ENCODE data around the gene GABBR2. TPM values are rescaled to one million over a fixed set of nuclear protein-coding genes. Genes with fewer than 3 reads are reported as not detected.
A peak's percentile ranks its signal among the peaks of the same experiment; 100 is the strongest.

Gene GABBR2
- total RNA-seq, 1 donor from 2014 or later: 6.4 TPM

DNA sequence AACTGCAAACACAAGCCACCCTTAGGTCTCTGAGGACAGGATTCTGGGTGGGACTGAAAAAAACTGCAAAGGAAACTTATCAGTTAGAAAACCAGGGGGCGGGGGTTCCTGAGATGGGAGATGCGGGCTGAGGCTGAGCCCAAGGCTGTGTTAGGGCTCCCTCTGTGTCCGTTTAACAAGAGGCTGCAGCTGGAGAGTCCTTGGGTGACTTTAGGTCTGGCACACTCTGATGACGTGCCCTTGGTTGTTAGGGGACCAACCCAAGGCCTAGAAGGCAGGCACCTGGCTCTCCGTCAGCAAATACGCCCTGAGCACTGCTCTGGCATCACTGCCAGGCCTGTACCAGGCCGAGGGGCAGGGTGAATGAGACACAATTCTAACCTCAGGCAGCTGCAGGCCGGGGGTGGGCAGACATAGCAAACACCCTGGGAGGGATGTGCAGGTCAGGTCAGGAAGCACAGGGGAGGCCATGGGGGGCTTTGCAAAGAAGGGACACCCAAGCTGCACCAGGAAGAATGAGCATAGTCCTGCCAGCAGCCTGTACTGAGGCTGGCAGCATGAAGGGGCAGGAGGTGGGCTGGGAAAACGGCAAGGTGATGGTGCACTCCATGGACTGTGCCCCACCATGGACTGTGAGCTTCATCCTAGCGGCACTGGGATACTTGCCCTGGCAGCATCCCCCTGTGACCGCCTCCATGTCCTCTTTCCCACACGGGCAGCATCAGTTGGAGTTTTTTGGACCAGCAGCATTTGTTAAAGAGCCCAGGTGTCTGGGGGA lies 137.9 kb downstream of the GABBR2 start:
- H3K4me3 Mint-ChIP-seq: no peak overlapping the region

GRCh38 chr9:98570055-98570454 lies 138.7 kb downstream of the GABBR2 start:
- Mint-ChIP-seq H3K36me3 (no peaks in the 10 kb centered on the region), H3K27me3 (peaks cover 3% of the 10 kb centered on the region), H3K4me1 (ENCODE audit: unreplicated experiment) (peaks cover 4% of the 10 kb centered on the region), H3K4me3 (no peak overlapping the region), H3K9me3 (no peaks in the 10 kb centered on the region), H3K27ac (no peak overlapping the region)
- no peak for DNase-seq (ENCODE audit: extremely low spot score, unreplicated experiment)
- TF ChIP-seq, protein P1, sequence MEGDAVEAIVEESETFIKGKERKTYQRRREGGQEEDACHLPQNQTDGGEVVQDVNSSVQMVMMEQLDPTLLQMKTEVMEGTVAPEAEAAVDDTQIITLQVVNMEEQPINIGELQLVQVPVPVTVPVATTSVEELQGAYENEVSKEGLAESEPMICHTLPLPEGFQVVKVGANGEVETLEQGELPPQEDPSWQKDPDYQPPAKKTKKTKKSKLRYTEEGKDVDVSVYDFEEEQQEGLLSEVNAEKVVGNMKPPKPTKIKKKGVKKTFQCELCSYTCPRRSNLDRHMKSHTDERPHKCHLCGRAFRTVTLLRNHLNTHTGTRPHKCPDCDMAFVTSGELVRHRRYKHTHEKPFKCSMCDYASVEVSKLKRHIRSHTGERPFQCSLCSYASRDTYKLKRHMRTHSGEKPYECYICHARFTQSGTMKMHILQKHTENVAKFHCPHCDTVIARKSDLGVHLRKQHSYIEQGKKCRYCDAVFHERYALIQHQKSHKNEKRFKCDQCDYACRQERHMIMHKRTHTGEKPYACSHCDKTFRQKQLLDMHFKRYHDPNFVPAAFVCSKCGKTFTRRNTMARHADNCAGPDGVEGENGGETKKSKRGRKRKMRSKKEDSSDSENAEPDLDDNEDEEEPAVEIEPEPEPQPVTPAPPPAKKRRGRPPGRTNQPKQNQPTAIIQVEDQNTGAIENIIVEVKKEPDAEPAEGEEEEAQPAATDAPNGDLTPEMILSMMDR (conservative IDR thresholded peaks at IDR 0.05): no peak

More for the DNA sequence above, 137.9 kb downstream of the GABBR2 start:
- TF ChIP-seq, protein P1 (conservative IDR thresholded peaks at IDR 0.05): no peak
- no peaks in the 10 kb centered on the region for H3K9me3 Mint-ChIP-seq
- no peaks in the 10 kb centered on the region for H3K36me3 Mint-ChIP-seq
- H3K4me1 Mint-ChIP-seq (ENCODE audit: unreplicated experiment): peaks cover 4% of the 10 kb centered on the region
- peaks cover 3% of the 10 kb centered on the region for H3K27me3 Mint-ChIP-seq
- H3K27ac Mint-ChIP-seq: no peak overlapping the region
- DNase-seq (ENCODE audit: extremely low spot score, unreplicated experiment): no peak

DNA sequence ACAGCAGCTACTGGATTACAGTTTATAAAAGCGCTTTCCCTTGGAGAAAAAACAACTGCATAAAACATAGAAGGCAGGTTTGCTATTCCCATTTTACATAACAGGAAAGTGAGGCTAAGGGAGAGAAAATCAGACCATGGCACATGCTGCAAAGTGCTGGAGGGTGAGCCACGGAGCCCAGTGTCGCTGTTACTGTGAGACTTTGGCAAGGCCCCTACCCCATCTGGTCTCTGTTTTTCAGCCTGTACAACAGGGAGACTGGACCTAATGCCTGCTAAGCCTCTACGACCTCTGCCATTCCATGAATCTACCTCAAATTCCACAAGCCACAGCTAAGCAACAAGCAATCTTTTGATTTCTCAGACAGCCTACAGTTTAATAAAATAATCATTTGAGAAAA lies 139.2 kb downstream of the GABBR2 start:
- no peak overlapping the region for H3K27ac Mint-ChIP-seq
- DNase-seq (ENCODE audit: extremely low spot score, unreplicated experiment): no peak
- no peak overlapping the region for H3K4me3 Mint-ChIP-seq
- no peaks in the 10 kb centered on the region for H3K9me3 Mint-ChIP-seq
- TF ChIP-seq, protein P1 (conservative IDR thresholded peaks at IDR 0.05): no peak
- H3K27me3 Mint-ChIP-seq: peaks cover 3% of the 10 kb centered on the region
- peaks cover 4% of the 10 kb centered on the region for H3K4me1 Mint-ChIP-seq (ENCODE audit: unreplicated experiment)
- H3K36me3 Mint-ChIP-seq: no peaks in the 10 kb centered on the region

DNA sequence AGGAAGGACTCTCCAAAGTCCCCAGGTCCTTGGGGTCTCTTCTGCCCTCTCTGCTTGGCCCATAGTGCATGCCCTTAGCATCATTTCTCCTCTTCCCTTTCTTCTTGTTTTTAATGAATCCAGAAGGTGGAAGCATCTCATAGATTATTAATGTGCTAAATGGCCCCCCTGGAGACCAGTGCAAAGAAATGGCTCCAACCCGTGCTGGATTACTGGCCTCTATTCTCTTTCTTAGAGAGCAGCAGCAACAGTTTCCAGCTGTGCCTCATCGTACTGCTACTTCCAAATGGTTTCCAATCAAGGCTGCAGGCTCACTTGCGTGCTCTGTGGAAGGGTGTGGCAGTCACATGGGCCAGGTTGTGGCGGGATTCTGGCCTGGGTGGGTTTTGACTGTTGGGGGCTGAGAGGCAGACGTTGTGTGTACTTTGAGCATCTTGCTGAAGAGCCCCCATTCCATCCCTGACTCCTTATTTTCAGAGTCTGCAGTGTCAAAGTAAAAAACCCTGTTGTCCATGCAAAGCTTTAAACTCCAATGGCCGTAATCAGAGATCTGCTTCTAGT lies 139.7 kb downstream of the GABBR2 start:
- no peak overlapping the region for H3K27ac Mint-ChIP-seq
- peaks cover 4% of the 10 kb centered on the region for H3K4me1 Mint-ChIP-seq (ENCODE audit: unreplicated experiment)
- H3K4me3 Mint-ChIP-seq: no peak overlapping the region
- H3K9me3 Mint-ChIP-seq: no peaks in the 10 kb centered on the region
- peak; percentile 31 for DNase-seq (ENCODE audit: extremely low spot score, unreplicated experiment)
- peaks cover 3% of the 10 kb centered on the region for H3K27me3 Mint-ChIP-seq
- TF ChIP-seq, protein P1 (conservative IDR thresholded peaks at IDR 0.05): no peak
- H3K36me3 Mint-ChIP-seq: no peaks in the 10 kb centered on the region

- no peaks in the 10 kb centered on the region for H3K9me3 Mint-ChIP-seq
- H3K4me3 Mint-ChIP-seq: no peak overlapping the region
- peaks cover 3% of the 10 kb centered on the region for H3K27me3 Mint-ChIP-seq
- TF ChIP-seq, protein P1 (conservative IDR thresholded peaks at IDR 0.05): no peak
- H3K27ac Mint-ChIP-seq: no peak overlapping the region
- H3K36me3 Mint-ChIP-seq: no peaks in the 10 kb centered on the region
- peaks cover 4% of the 10 kb centered on the region for H3K4me1 Mint-ChIP-seq (ENCODE audit: unreplicated experiment)
- DNase-seq (ENCODE audit: extremely low spot score, unreplicated experiment): peak; percentile 18
Measured at GRCh38 chr9:98568234-98568908, 140.4 kb downstream of the GABBR2 start.

Data from type B pancreatic cell (in vitro differentiated cells).